OCI-LY7 (cell line): ENCODE measurements around the gene AXIN1.
"Not testable (repeated sequence)": the region's sequence is repeated elsewhere in the genome, so short reads cannot be mapped to it uniquely, and the experiment has no call there.

Experiments
- CTCF ChIP-seq: fragments of 200-600 bp; sonication (generic); conservative IDR thresholded peaks from 2 replicates; pipeline ENCODE4 v1.5.1; 2014; ENCODE audit warnings: mild to moderate bottlenecking, antibody characterized with exemption, low read length, moderate library complexity, mixed read lengths
- EZH2phosphoT487 ChIP-seq: fragments of 200-600 bp; sonication (generic); IDR thresholded peaks from 2 replicates; pipeline ENCODE4 v1.6.1; 2018; ENCODE audit warnings: low read depth, borderline replicate concordance, mild to moderate bottlenecking, mixed run types, antibody characterized with exemption, low read length, moderate library complexity, mixed read lengths

- TF ChIP-seq CTCF, EZH2phosphoT487: not testable (repeated sequence)
Measured at GRCh38 chr16:334861-335632, 17.5 kb downstream of the AXIN1 start.
